HUES48 (cell line): ENCODE measurements around the gene ATG9A.
"Not testable (repeated sequence)": the region's sequence is repeated elsewhere in the genome, so short reads cannot be mapped to it uniquely, and the experiment has no call there.

ENCODE experiments used
- H3K27ac ChIP-seq: one replicate; pipeline ENCODE4 v1.7.0; 2013; ENCODE audit warnings: low read depth, low read length, inconsistent platforms
- H3K27me3 ChIP-seq: 2 replicates; pipeline ENCODE4 v1.6.1; 2013; ENCODE audit warnings: mild to moderate bottlenecking, low read length; ENCODE audit not compliant: control insufficient read depth, insufficient read depth
- H3K36me3 ChIP-seq: 2 replicates; pipeline ENCODE4 v1.6.1; 2013; ENCODE audit warnings: low read length; ENCODE audit not compliant: control insufficient read depth, insufficient read depth
- H3K4me1 ChIP-seq: 2 replicates; pipeline ENCODE4 v1.6.1; 2013; ENCODE audit warnings: mild to moderate bottlenecking, low read length; ENCODE audit not compliant: control insufficient read depth, insufficient read depth
- H3K4me3 ChIP-seq: 2 replicates; pipeline ENCODE4 v1.5.1; 2013; ENCODE audit warnings: mild to moderate bottlenecking, low read depth, low read length
- H3K9ac ChIP-seq: 2 replicates; pipeline ENCODE4 v1.6.1; 2013; ENCODE audit warnings: mild to moderate bottlenecking, low read depth, low read length, moderate library complexity
- H3K9me3 ChIP-seq: 2 replicates; pipeline ENCODE4 v1.6.1; 2013; ENCODE audit warnings: low read length; ENCODE audit not compliant: control insufficient read depth, insufficient read depth

Gene ATG9A

GRCh38 chr2:219268294-219268693 lies 38.9 kb upstream of the ATG9A start:
- no peaks in the 10 kb centered on the region for H3K4me1 ChIP-seq
- no peak overlapping the region for H3K9ac ChIP-seq
- no peak overlapping the region for H3K4me3 ChIP-seq
- H3K9me3 ChIP-seq = no peaks in the 10 kb centered on the region
- H3K27ac ChIP-seq = no peak overlapping the region
- peaks cover 8% of the 10 kb centered on the region; the same call in 1 of the 2 replicates for H3K27me3 ChIP-seq
- H3K36me3 ChIP-seq = no peaks in the 10 kb centered on the region

GRCh38 chr2:219266886-219267285 lies 37.5 kb upstream of the ATG9A start:
- Histone ChIP-seq H3K9ac (no peak overlapping the region), H3K9me3 (no peaks in the 10 kb centered on the region), H3K4me1 (no peaks in the 10 kb centered on the region), H3K27ac (no peak overlapping the region), H3K27me3 (0 out of 2 replicates have a peak, but pooled peaks cover 4% of the 10 kb centered on the region), H3K4me3 (no peak overlapping the region), H3K36me3 (no peaks in the 10 kb centered on the region)

- no peaks in the 10 kb centered on the region for H3K9me3 ChIP-seq
Measured at GRCh38 chr2:219266232-219266631, 36.8 kb upstream of the ATG9A start.

GRCh38 chr2:219261024-219261855 lies 31.8 kb upstream of the ATG9A start:
- H3K9ac ChIP-seq = no peak overlapping the region

More at GRCh38 chr2:219266232-219266631, 36.8 kb upstream of the ATG9A start:
- Histone ChIP-seq H3K4me1 (no peaks in the 10 kb centered on the region), H3K27ac (no peak overlapping the region), H3K4me3 (no peak overlapping the region), H3K36me3 (no peaks in the 10 kb centered on the region), H3K27me3 (peaks cover 10% of the 10 kb centered on the region; the same call in 1 of the 2 replicates), H3K9ac (no peak overlapping the region)

GRCh38 chr2:219258942-219259341 lies 29.5 kb upstream of the ATG9A start:
- H3K4me3 ChIP-seq, H3K27ac ChIP-seq, H3K36me3 ChIP-seq, H3K9me3 ChIP-seq, H3K9ac ChIP-seq, H3K4me1 ChIP-seq: not testable (repeated sequence)
- peaks cover 44% of the 10 kb centered on the region for H3K27me3 ChIP-seq

More at GRCh38 chr2:219261024-219261855, 31.8 kb upstream of the ATG9A start:
- H3K27me3 ChIP-seq = peaks cover 22% of the 10 kb centered on the region
- no peak overlapping the region for H3K4me3 ChIP-seq
- H3K27ac ChIP-seq = no peak overlapping the region
- no peaks in the 10 kb centered on the region for H3K36me3 ChIP-seq
- H3K4me1 ChIP-seq = no peaks in the 10 kb centered on the region
- no peaks in the 10 kb centered on the region for H3K9me3 ChIP-seq

- no peak overlapping the region for H3K9ac ChIP-seq
Measured at GRCh38 chr2:219254590-219255201, 25.3 kb upstream of the ATG9A start.

GRCh38 chr2:219253753-219254589 lies 24.5 kb upstream of the ATG9A start, which contains the start of gene TUBA4A:
Gene TUBA4A, minus strand, starts transcription at chr2:219253918. Its CDS starts 60 bp downstream, at chr2:219253858.
- H3K9me3 ChIP-seq = no peaks in the 10 kb centered on the region
- H3K4me3 ChIP-seq = peak within 1 kb of the TSS; percentile 73
- H3K27ac ChIP-seq = no peak within 1 kb of the TSS
- H3K27me3 ChIP-seq = peaks cover 58% of the 10 kb centered on the region
- H3K36me3 ChIP-seq = peaks cover 7% of the 10 kb centered on the region
- no peak within 1 kb of the TSS for H3K9ac ChIP-seq
- H3K4me1 ChIP-seq = peaks cover 15% of the 10 kb centered on the region

More at GRCh38 chr2:219254590-219255201, 25.3 kb upstream of the ATG9A start:
- H3K27me3 ChIP-seq = peaks cover 63% of the 10 kb centered on the region
- peaks cover 6% of the 10 kb centered on the region for H3K36me3 ChIP-seq
- H3K4me1 ChIP-seq = peaks cover 15% of the 10 kb centered on the region
- peak overlapping the region; percentile 73 for H3K4me3 ChIP-seq
- H3K27ac ChIP-seq = no peak overlapping the region
- no peaks in the 10 kb centered on the region for H3K9me3 ChIP-seq

GRCh38 chr2:219252900-219253752 lies 23.7 kb upstream of the ATG9A start, which contains the start of gene TUBA4B:
Gene TUBA4B, plus strand, starts transcription at chr2:219253243. Its CDS starts 165 bp downstream, at chr2:219253408.
- Histone ChIP-seq H3K4me3 (peak within 1 kb of the TSS; percentile 73), H3K27ac (no peak within 1 kb of the TSS), H3K9ac (no peak within 1 kb of the TSS), H3K27me3 (peaks cover 58% of the 10 kb centered on the region), H3K9me3 (no peaks in the 10 kb centered on the region), H3K4me1 (peaks cover 15% of the 10 kb centered on the region), H3K36me3 (peaks cover 14% of the 10 kb centered on the region)

GRCh38 chr2:219252570-219252899 lies 23.1 kb upstream of the ATG9A start:
- Histone ChIP-seq H3K4me1 (peaks cover 15% of the 10 kb centered on the region), H3K9ac (no peak overlapping the region), H3K4me3 (peak overlapping the region; percentile 73), H3K27me3 (peaks cover 58% of the 10 kb centered on the region), H3K9me3 (no peaks in the 10 kb centered on the region), H3K27ac (no peak overlapping the region), H3K36me3 (peaks cover 20% of the 10 kb centered on the region)

GRCh38 chr2:219252084-219252483 lies 22.6 kb upstream of the ATG9A start:
- H3K4me3 ChIP-seq = peak overlapping the region; percentile 73; the same call in 1 of the 2 replicates
- H3K27ac ChIP-seq = no peak overlapping the region
- H3K9ac ChIP-seq = no peak overlapping the region
- H3K36me3 ChIP-seq = peaks cover 25% of the 10 kb centered on the region
- H3K27me3 ChIP-seq = peaks cover 58% of the 10 kb centered on the region
- no peaks in the 10 kb centered on the region for H3K9me3 ChIP-seq
- H3K4me1 ChIP-seq = peaks cover 15% of the 10 kb centered on the region
